Measurements from ENCODE around the gene ERI3.

DNA sequence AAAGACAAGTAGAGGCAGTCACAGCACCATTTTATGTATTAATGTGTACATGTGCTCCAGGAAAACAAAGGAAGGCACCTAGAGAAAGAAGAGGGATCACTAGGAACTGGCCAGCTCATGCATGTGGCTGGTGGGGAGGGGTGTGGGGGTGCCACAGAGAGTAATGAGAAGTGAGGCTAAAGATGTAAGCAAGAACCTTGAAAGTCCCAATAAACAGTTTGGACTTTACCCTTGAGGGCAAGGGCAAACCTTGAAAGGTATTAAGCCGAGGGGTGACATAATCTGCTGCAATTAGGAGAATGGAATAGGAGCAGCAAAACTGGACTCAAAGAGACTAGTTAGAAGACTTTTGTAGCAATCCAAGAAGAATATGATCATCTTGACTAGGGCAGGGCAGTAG, 51.5 kb downstream of the ERI3 start:
- TF ChIP-seq, protein P1, sequence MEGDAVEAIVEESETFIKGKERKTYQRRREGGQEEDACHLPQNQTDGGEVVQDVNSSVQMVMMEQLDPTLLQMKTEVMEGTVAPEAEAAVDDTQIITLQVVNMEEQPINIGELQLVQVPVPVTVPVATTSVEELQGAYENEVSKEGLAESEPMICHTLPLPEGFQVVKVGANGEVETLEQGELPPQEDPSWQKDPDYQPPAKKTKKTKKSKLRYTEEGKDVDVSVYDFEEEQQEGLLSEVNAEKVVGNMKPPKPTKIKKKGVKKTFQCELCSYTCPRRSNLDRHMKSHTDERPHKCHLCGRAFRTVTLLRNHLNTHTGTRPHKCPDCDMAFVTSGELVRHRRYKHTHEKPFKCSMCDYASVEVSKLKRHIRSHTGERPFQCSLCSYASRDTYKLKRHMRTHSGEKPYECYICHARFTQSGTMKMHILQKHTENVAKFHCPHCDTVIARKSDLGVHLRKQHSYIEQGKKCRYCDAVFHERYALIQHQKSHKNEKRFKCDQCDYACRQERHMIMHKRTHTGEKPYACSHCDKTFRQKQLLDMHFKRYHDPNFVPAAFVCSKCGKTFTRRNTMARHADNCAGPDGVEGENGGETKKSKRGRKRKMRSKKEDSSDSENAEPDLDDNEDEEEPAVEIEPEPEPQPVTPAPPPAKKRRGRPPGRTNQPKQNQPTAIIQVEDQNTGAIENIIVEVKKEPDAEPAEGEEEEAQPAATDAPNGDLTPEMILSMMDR (IDR thresholded peaks at IDR 0.05 in 2 of 3, conservative IDR thresholded peaks at IDR 0.05 in 1 of 3; ENCODE audit: borderline replicate concordance in 1 of 3, insufficient read depth in 1 of 3, low read depth in 2 of 3, low read length in 2 of 3): no peak
- TF ChIP-seq EZH2 (IDR thresholded peaks at IDR 0.05) (no peak), EZH2phosphoT487 (IDR thresholded peaks at IDR 0.05; ENCODE audit: borderline replicate concordance) (no peak), POLR2A (IDR thresholded peaks at IDR 0.05; ENCODE audit: borderline replicate concordance, extremely low read depth, insufficient read depth, insufficient read length) (no peak), YY1 (IDR thresholded peaks at IDR 0.05; ENCODE audit: extremely low read depth, insufficient replicate concordance, low read depth, low read length) (no peak), SIN3A (IDR thresholded peaks at IDR 0.05; ENCODE audit: low read depth) (no peak), ZNF274 (IDR thresholded peaks at IDR 0.05; ENCODE audit: low read depth, low read length) (no peak)
- TF ChIP-seq, protein P2, sequence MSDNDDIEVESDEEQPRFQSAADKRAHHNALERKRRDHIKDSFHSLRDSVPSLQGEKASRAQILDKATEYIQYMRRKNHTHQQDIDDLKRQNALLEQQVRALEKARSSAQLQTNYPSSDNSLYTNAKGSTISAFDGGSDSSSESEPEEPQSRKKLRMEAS (IDR thresholded peaks at IDR 0.05): no peak

All from HCT116 (cell line).